Fibroblast of lung (primary cell): ENCODE data around the gene TMSB4X. TPM values are rescaled to one million over a fixed set of nuclear protein-coding genes. Genes with fewer than 3 reads are reported as not detected.

Source experiments
- DNase-seq, 2 donors: peaks; one replicate each; pipeline versions ENCODE4 v3.0.0 to v3.0.0-alpha.2; 2010; ENCODE audit warnings: low read depth in 2 of 2
- H2AFZ ChIP-seq: 2 replicates; pipeline ENCODE4 v1.5.1; 2012; ENCODE audit warnings: low read length, control low read depth, inconsistent platforms
- H3K27ac ChIP-seq: 2 replicates; pipeline ENCODE4 v1.5.1; 2011; ENCODE audit warnings: low read length, control low read depth; ENCODE audit not compliant: insufficient read depth
- H3K27me3 ChIP-seq: 2 replicates; pipeline ENCODE4 v1.5.1; 2011; ENCODE audit warnings: mild to moderate bottlenecking, low read length; ENCODE audit not compliant: control insufficient read depth, insufficient read depth
- H3K36me3 ChIP-seq: 2 replicates; pipeline ENCODE4 v1.5.1; 2011; ENCODE audit warnings: low read length; ENCODE audit not compliant: control insufficient read depth, insufficient read depth
- H3K4me1 ChIP-seq: 2 replicates; pipeline ENCODE4 v1.5.1; 2011; ENCODE audit warnings: low read length; ENCODE audit not compliant: control insufficient read depth, insufficient read depth; ENCODE audit errors: extremely low read depth
- H3K4me2 ChIP-seq: 2 replicates; pipeline ENCODE4 v1.5.1; 2011; ENCODE audit warnings: low read length, control low read depth; ENCODE audit not compliant: insufficient read depth; ENCODE audit errors: extremely low read depth
- H3K4me3 ChIP-seq, 4 experiments: fragments of 200-600 bp in 1 of 4; sonication (generic) in 1 of 4; replicated peaks in 1 of 4; 2 replicates each; pipeline ENCODE4 v1.5.1; 2011 to 2016; ENCODE audit warnings: low read length in 4 of 4, low read depth in 3 of 4, mild to moderate bottlenecking in 3 of 4, control low read depth in 2 of 4, inconsistent platforms in 1 of 4, mixed read lengths in 1 of 4; ENCODE audit not compliant: insufficient read depth in 1 of 4; ENCODE audit errors: control extremely low read depth in 1 of 4
- H3K79me2 ChIP-seq: 2 replicates; pipeline ENCODE4 v1.5.1; 2012; ENCODE audit warnings: mild to moderate bottlenecking, low read length, inconsistent platforms; ENCODE audit not compliant: control insufficient read depth, insufficient read depth
- H3K9ac ChIP-seq: 2 replicates; pipeline ENCODE4 v1.5.1; 2011; ENCODE audit warnings: mild to moderate bottlenecking, low read length, control low read depth; ENCODE audit not compliant: insufficient read depth
- H3K9me3 ChIP-seq: 2 replicates; pipeline ENCODE4 v1.5.1; 2012; ENCODE audit warnings: low read depth, low read length; ENCODE audit not compliant: control insufficient read depth, insufficient read depth
- H4K20me1 ChIP-seq: 2 replicates; pipeline ENCODE4 v1.5.1; 2011; ENCODE audit warnings: low read length; ENCODE audit not compliant: control insufficient read depth, insufficient read depth; ENCODE audit errors: extremely low read depth
- CTCF ChIP-seq, 2 donors: IDR thresholded peaks in 1 of 2; conservative IDR thresholded peaks in 1 of 2; 1 replicate in 1 of 2; 2 replicates in 1 of 2; pipeline ENCODE4 v1.5.1; 2011 to 2012; ENCODE audit warnings: low read length in 2 of 2, control low read depth in 1 of 2, inconsistent platforms in 1 of 2, low read depth in 1 of 2, mild to moderate bottlenecking in 1 of 2
- EZH2 ChIP-seq: IDR thresholded peaks from 2 replicates; pipeline ENCODE4 v1.5.1; 2012; ENCODE audit warnings: low read length, control low read depth, mild to moderate bottlenecking; ENCODE audit errors: missing control alignments
- polyA plus RNA-seq, 2 donors: library from polyadenylated mRNA; depleted of rRNA in 1 of 2; stranded (reverse) in 1 of 2; unstranded in 1 of 2; fragments of >200 nt; gene quantifications; 2 replicates each; pipeline ENCODE4 v1.2.1, GENCODE V29; 2011 to 2012; ENCODE audit warnings: missing spikeins in 1 of 2
- total RNA-seq: library from RNA; depleted of rRNA; stranded (reverse); fragments of >200 nt; gene quantifications from 2 replicates; pipeline ENCODE4 v1.2.1, GENCODE V29; 2014

Gene TMSB4X
- total and polyA plus RNA-seq, 2 donors (not counting 1 experiment from before 2014, with no cell fraction given): 14,631 to 17,013 TPM

- Histone ChIP-seq H2AFZ (peak overlapping the region; percentile 72), H3K79me2 (no peaks in the 10 kb centered on the region), H3K4me2 (no peak overlapping the region), H4K20me1 (no peaks in the 10 kb centered on the region), H3K9me3 (no peaks in the 10 kb centered on the region), H3K27me3 (no peaks in the 10 kb centered on the region), H3K9ac (no peak overlapping the region), H3K4me3 (no peak overlapping the region), H3K36me3 (no peaks in the 10 kb centered on the region), H3K4me1 (peaks cover 6% of the 10 kb centered on the region), H3K27ac (no peak overlapping the region)
- no peak for TF ChIP-seq EZH2
- TF ChIP-seq CTCF (conservative IDR thresholded peaks at IDR 0.05 in 1 of 2, IDR thresholded peaks at IDR 0.05 in 1 of 2; ENCODE audit: low read depth in 1 of 2, low read length in 2 of 2): peak; percentile 95 to 96
- DNase-seq: peak; percentile 78 to 86
These were observed 27.9 kb upstream of the TMSB4X start for GRCh38 chrX:12946838-12947544.

DNA sequence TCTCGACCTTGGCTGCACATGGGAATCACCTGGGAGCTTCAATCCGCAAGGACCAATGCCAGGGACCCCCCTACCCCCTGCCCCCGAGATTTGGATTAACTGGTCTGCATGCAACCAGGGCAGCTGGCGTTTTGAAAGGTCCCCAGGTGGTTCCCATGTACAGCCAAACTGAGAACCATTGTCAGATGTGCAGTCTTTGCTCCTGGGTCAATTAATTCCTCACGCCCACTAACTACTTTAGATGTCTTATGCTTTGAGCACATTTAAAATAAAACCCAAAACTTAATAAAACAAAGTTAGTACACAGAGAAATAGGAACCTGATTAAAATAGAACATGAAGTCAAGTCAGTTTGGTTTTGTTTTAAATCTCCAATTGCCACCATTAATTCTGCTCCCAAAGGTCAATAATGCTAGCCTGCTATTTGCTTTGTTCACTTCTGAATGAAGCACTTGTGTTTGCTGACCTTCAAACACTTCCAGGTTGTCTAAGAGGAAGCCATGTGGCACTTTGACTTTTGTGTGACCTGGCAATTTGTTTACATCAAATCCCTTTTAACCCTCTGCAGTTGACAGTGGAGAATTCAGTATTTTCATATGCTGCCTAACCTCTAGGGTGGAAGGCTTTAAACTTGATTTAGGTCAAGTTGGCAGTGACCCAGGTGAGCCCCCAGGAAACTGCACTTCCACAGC is 27.2 kb upstream of the TMSB4X start:
- TF ChIP-seq CTCF (conservative IDR thresholded peaks at IDR 0.05 in 1 of 2, IDR thresholded peaks at IDR 0.05 in 1 of 2; ENCODE audit: low read depth in 1 of 2, low read length in 2 of 2) (no peak), EZH2 (no peak)
- Histone ChIP-seq H3K27ac (no peak overlapping the region), H3K27me3 (no peaks in the 10 kb centered on the region), H3K9me3 (no peaks in the 10 kb centered on the region), H3K4me1 (peaks cover 6% of the 10 kb centered on the region), H3K4me2 (no peak overlapping the region), H2AFZ (no peak overlapping the region), H3K9ac (no peak overlapping the region), H3K4me3 (no peak overlapping the region), H4K20me1 (no peaks in the 10 kb centered on the region), H3K36me3 (no peaks in the 10 kb centered on the region), H3K79me2 (no peaks in the 10 kb centered on the region)
- no peak for DNase-seq

GRCh38 chrX:12948495-12948894 is 26.4 kb upstream of the TMSB4X start:
- TF ChIP-seq CTCF (conservative IDR thresholded peaks at IDR 0.05 in 1 of 2, IDR thresholded peaks at IDR 0.05 in 1 of 2; ENCODE audit: low read depth in 1 of 2, low read length in 2 of 2) (no peak), EZH2 (no peak)
- H3K27ac ChIP-seq: no peak overlapping the region

More at GRCh38 chrX:12948495-12948894, 26.4 kb upstream of the TMSB4X start:
- Histone ChIP-seq H3K9me3 (no peaks in the 10 kb centered on the region), H4K20me1 (no peaks in the 10 kb centered on the region), H3K4me3 (no peak overlapping the region), H3K4me2 (no peak overlapping the region), H2AFZ (no peak overlapping the region), H3K4me1 (peaks cover 6% of the 10 kb centered on the region), H3K9ac (no peak overlapping the region), H3K27me3 (no peaks in the 10 kb centered on the region), H3K36me3 (no peaks in the 10 kb centered on the region), H3K79me2 (no peaks in the 10 kb centered on the region)
- no peak for DNase-seq
